Fibroblast of skin of right quadriceps (primary cell): ENCODE measurements around the gene FTO.

Source experiments
- DNase-seq: peaks from one replicate; pipeline ENCODE4 v3.0.0-alpha.2; 2013

The FTO gene

DNA sequence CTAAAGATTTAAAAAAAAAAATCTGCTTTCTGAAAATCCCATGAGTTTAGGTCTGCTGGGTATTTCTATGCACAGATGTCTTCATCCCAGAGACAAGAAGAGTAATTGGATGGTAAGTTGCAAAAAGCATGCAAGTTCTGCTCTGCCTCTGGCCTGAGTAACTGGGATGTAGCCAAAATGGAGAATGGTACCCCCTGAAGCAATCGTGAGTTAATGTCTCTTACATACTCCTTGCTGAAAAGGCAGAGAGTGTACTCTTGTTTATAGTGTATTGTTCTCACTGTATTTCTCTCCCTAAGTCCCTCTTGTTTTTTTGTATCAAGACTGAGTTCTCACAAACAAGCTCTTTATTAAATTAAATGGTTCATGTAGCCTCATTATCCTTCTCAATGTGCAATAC is 323.6 kb downstream of the FTO start:
- DNase-seq = peak; percentile 15

- DNase-seq = no peak
Measured at GRCh38 chr16:54027995-54028394, 324.0 kb downstream of the FTO start.

DNA sequence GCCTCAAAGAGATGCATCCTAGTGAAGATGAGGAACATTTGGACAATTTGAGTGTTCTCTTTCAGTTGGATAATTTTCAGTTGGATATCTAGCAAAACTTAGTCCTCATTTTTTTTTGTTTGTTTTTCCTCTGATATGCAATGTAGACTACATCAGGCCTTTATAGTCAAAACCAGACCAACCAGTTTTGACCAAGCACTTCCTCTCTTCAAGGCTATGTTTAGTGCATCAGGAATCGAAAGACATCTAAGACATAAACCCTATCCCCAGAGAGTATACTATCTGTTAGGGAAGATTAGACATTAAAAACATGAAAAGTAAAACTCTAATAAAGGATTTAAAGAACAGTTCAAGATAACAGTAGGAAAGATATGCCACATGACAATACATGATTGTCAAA is 326.5 kb downstream of the FTO start:
- DNase-seq = no peak

- no peak for DNase-seq
Measured at GRCh38 chr16:54031107-54031760, 327.3 kb downstream of the FTO start.

DNA sequence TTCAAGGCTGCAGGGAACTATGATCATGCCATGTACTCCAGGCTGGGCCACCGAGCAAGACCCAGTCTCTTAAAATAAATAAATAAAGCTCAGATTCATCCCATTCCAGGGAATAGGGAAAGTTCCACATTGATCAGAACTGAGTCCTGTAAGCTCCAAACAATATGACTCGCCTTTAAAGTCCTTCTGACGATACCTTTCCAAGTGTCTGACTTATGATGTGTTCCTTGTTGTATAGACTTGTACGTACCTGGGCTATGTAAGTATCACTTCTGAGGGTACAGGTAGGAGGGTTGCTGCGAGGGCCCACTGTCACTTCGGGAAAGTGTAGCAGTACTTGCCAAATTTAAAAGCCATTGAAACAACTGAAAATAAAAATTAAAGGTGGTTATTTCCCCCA is 329.8 kb downstream of the FTO start:
- DNase-seq = no peak

DNA sequence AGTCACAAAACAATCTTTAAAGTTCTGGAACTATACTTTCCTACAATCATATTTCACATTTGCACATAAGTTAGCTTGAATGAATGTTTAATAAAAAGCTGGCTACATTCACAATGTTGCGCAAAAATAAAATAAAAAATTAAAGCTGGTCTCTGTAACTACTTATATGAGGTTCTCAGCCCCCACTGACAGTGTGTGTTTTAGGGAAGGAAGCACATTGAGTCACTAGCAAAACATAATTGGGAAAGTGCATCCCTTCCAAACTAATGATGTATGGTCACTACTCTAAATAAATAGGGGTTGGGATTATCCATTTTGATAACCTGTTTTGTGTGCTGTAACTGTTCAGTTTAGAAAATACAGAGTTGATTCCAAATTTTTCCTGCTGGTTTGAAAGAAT is 330.7 kb downstream of the FTO start:
- DNase-seq = peak; percentile 17

GRCh38 chr16:54040480-54040879 is 336.5 kb downstream of the FTO start:
- no peak for DNase-seq

- no peak for DNase-seq
Measured at GRCh38 chr16:54040975-54041374, 337.0 kb downstream of the FTO start.

DNA sequence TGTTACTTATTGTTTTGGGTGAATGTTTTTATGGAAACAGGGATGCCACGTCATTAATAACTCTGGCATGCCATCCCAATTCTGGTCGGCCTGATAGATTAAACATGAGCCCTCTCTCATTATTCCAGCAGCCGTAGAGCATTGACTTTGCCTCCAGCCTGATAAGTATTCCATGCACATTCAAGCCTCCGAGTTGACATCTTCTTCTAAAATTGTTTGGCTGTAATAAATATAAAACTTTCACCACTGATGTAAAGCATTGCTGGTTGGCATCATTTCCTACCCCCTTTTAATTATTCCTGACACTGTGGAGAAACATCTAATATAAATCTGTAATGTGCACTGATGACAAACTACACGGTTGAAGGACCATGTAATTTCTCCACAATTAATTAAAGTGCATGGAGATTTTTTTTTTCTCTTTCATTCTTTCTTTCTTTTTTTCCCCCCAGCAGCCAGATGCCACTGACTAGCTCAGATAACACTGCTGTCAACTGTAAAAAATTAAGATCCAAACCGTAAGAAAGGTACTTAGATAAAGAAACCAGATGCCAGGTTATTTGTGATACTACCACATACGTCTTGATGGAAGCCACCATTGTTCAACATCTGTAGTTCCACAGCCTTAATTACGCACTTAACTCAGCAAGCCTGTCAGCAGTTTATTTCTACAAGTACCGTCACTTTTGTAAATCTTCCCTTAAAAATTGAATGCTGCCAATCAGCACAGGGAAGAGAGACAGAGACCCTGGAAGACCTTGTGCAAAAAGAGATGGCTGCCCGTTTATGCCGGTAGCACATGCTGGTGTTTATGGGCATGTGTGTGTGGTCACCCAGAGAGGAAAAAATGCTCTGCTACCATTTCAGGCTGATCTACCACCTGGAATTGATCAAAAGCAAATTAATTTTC is 344.9 kb downstream of the FTO start:
- DNase-seq = peak; percentile 13

DNA sequence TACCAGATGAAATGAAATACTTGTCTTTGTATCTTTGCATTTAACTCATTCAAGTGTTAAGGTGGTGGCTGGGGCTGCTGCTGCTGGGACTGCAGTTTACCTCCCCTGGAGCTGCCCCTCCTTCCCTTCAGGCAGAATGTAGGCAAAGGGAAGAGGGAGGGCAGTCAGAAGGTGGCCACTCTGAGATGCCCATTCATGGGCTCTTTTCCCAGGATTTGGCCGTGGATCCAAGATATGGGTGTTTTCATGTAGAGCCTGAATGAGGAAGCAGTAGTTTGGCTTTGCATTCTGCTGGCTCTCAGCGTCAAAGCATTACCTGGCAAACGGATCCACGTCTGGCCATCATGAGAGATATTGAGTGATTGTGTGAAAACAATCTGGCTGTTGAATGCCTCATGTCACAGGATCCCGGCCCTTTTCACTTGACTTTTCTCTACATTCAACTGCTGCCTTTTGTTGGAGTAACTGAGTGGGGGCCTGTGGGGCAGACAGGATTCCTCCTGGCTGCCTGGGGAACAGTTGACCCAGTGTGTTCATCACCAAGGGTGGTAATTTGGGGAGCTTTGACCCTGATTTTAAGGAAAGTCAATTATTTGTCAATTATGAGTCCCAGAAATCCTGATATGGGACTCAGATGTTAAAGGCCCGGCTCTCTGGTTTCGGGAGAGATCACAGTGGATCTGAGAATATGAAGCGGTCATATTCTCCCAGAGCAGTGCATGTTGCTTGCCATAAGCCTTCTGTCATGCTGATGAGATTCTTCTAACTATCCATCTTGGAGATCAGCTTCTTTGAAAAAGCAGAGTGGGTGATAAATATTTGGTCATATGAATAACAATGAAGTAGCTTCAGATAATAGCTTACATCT is 345.9 kb downstream of the FTO start:
- DNase-seq = no peak

- peak; percentile 67 for DNase-seq
Measured at GRCh38 chr16:54050459-54051210, 346.7 kb downstream of the FTO start.

DNA sequence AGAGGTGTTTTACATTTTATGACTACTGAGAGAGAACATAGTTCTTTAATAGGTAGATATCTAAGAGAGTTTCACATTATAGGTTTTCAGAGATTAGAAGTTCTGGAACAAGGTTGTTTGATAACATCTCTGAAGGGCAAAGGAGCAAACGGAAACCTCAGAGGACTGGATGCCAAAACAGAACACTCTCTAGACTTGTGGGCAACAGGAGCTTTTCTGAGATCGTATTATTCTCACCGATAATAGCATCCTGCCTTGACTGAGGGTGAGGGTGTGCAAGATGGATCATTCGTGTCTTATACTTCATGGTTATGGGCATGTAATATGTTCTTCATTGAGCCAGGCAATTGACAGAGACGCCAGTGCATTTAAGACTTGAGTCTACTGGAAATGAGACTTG is 347.9 kb downstream of the FTO start:
- DNase-seq = no peak

DNA sequence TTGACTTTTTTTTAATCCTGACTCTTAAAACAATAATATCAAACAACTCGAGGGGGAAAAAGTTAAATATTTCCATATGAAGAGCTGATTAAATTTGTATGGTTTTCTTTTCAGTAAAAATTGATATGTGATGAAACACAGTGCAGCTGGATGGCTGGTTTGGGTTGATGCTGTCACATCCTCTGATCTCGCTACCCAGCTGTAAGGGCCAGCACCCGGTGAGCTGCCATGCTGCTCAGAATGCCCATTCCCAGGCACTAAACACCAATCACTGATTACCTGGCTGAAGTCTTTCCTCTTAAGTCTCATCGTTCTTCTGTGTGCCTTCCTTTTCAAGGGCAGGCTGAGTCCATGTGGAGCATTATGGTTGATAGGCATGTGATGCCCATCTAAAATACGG is 348.3 kb downstream of the FTO start:
- DNase-seq = no peak

- DNase-seq = no peak
Measured at GRCh38 chr16:54053891-54054820, 350.2 kb downstream of the FTO start.

- no peak for DNase-seq
Measured at GRCh38 chr16:54055191-54055590, 351.2 kb downstream of the FTO start.

GRCh38 chr16:54055864-54056263 is 351.9 kb downstream of the FTO start:
- DNase-seq = no peak

GRCh38 chr16:54056921-54057320 is 353.0 kb downstream of the FTO start:
- DNase-seq = no peak

DNA sequence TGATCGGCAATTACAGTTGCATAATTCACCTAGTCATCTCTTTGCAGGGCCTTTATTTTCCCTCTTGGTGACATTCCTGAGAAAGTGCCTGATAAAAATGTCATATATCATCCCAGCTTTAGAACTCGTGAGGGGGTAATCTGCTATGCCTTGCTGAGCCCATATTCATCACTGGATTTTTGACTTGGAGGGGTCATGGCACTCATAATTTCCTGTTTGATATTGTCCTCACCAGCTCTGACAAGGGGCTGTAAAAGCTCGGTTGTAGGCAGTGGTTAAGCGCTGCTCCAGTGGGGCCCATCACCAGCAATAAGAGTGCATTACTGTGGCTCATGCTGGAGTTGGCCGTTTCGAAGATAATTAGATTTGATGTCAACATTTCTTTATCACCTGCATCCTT is 355.4 kb downstream of the FTO start:
- DNase-seq = no peak

DNA sequence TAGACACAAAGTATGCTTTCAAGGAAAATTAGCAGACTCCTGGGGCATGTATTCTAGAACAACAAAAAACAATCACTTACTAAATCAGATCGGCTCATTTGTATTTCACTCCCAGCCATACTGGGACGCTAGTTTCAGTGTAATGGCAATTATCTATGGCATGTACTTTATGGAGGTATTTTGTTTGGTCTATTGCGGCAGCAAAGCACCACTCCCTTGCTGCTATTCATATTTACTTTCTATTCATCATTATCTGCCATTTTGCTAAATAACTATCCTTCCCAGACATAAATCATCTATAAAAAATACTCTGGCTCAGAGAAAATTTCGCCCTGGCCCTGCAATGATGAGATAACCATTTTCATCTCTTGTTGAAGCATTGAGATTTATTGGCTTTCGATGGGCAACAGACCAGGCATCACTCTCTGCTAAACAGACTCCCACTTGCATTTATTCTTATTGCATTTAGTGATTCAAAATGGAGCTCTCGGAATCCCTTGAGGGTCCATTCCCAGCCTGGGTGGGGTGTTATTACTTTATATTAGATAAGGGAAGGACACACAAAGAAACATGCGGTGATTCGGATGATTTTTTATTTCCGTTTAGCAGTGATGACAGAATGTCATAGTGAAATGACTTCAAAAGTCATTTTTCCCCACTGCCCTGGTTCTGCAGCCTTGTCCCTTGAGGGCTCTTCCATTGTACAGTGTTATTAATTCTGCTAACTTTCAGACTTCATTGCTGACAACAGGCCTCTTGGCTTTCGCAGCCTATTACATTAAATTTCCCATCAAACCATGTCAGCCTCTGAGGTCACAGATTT is 356.9 kb downstream of the FTO start:
- DNase-seq = no peak

DNA sequence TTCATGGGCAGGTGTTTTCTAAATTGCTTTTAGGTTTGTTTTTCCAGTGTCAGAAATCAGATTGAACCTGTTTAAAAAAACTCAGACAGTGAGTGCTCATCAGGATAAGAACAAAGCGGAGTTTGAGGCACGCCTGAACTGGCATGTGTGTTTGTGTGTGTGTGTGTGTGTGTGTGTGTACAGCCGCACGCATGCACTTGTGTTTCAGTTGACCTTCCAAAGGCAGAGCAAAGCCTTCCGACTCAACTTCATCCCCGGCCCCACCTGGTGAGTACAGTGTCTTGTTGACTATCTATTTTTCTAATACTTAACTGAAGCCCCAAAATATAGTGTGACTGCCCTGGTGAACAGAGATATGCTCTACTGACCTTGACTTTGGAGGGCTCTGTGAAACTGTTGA is 357.5 kb downstream of the FTO start:
- no peak for DNase-seq
